ENCODE data around the gene SALL2. TPM values are rescaled to one million over a fixed set of nuclear protein-coding genes. Genes with fewer than 3 reads are reported as not detected.
A peak's percentile ranks its signal among the peaks of the same experiment; 100 is the strongest.

SALL2 gene
- total and polyA plus RNA-seq, 10 of the 15 experiments (the other 5 are each of a cell fraction or from before 2014, with no cell fraction given) = 1.6 to 6.2 (median 2.1) TPM

- intact Hi-C loops (cut with micrococcal nuclease; ENCODE audit: unreplicated experiment) = loop anchor here (1.0 kb wide), 2 partner anchors 58 to 100 kb away; partner anchors contain the start of gene CHD8
- H4K20me1 ChIP-seq (ENCODE audit: control insufficient read depth, insufficient read depth) = no peaks in the 10 kb centered on the region
- peak; percentile 47 for FAIRE-seq
- H3K27ac ChIP-seq (ENCODE audit: control insufficient read depth, insufficient read depth) = no peak overlapping the region
- no peaks in the 10 kb centered on the region for H3K27me3 ChIP-seq (replicated peaks in 1 of 2; ENCODE audit: control insufficient read depth in 2 of 2, insufficient read depth in 2 of 2, low read length in 1 of 2)
- no peak overlapping the region for H3K9ac ChIP-seq (ENCODE audit: control insufficient read depth, insufficient read depth, low read length)
- no peak overlapping the region for H3K4me3 ChIP-seq
- no peaks in the 10 kb centered on the region for H3K4me1 ChIP-seq (ENCODE audit: control insufficient read depth, insufficient read depth, low read length)
- CTCF ChIA-PET = interaction anchor here (0.6 to 9.5 kb wide), 22 partner anchors 14 to 586 kb away, joined by 3 to 207 read pairs (median 4); partner anchors contain the start of genes CHD8, METTL3 and SALL2
- H3K9me3 ChIP-seq (replicated peaks; ENCODE audit: control insufficient read depth, insufficient read depth, low read length) = no peaks in the 10 kb centered on the region
- H3K79me2 ChIP-seq (ENCODE audit: control insufficient read depth, insufficient read depth, low read length) = no peaks in the 10 kb centered on the region
- no peak for ATAC-seq
- SMC1A ChIA-PET (ENCODE audit: uncharacterized antibody, unreplicated experiment) = interaction anchor here (0.6 to 7.1 kb wide), 13 partner anchors 22 to 452 kb away, joined by 3 to 133 read pairs (median 3); partner anchors contain the start of gene CHD8
- in situ Hi-C loops (cut with MboI) = loop anchor here (5.0 kb wide), 1 partner anchor 54 kb away; no protein-coding TSS in a partner anchor
- RAD21 ChIA-PET (ENCODE audit: unreplicated experiment) = interaction anchor here (0.6 to 6.3 kb wide), 11 partner anchors 15 to 542 kb away, joined by 3 to 141 read pairs (median 6); partner anchors contain the start of genes CHD8, METTL3 and SALL2
- no peak overlapping the region for H3K4me2 ChIP-seq (ENCODE audit: control insufficient read depth, insufficient read depth)
- H3K36me3 ChIP-seq (ENCODE audit: control insufficient read depth in 2 of 2, insufficient read depth in 2 of 2, low read length in 1 of 2) = no peaks in the 10 kb centered on the region
- no TSS peak for BruUV-seq (replicated peaks)
- 35% methylated on average over 5 of the region's 5 CpGs for WGBS (ENCODE audit: insufficient coverage, insufficient replicate concordance, low lambda C conversion rate, missing lambda C conversion rate)
- POLR2A ChIA-PET = interaction anchor here (0.5 to 1.6 kb wide), 7 partner anchors 49 to 286 kb away, joined by 3 to 6 read pairs (median 4); no protein-coding TSS in a partner anchor
- no peak overlapping the region for H2AFZ ChIP-seq (ENCODE audit: control insufficient read depth, low read depth, low read length)
- no peak for DNase-seq (ENCODE audit: low read depth, low spot score)
- TF ChIP-seq ZNF24 (IDR thresholded peaks at IDR 0.05) (peak; percentile 80; the same call in 1 of the 2 replicates), CHD2 (IDR thresholded peaks at IDR 0.05; ENCODE audit: borderline replicate concordance, low read depth, low read length) (no peak)
Observed at GRCh38 chr14:21556378-21557083, 30.4 kb upstream of the SALL2 start.

- Histone ChIP-seq H3K4me3 (no peak overlapping the region), H4K20me1 (ENCODE audit: control insufficient read depth, insufficient read depth) (no peaks in the 10 kb centered on the region), H3K9ac (ENCODE audit: control insufficient read depth, insufficient read depth, low read length) (no peak overlapping the region), H2AFZ (ENCODE audit: control insufficient read depth, low read depth, low read length) (no peak overlapping the region), H3K36me3 (ENCODE audit: control insufficient read depth in 2 of 2, insufficient read depth in 2 of 2, low read length in 1 of 2) (no peaks in the 10 kb centered on the region), H3K27ac (ENCODE audit: control insufficient read depth, insufficient read depth) (no peak overlapping the region), H3K9me3 (replicated peaks; ENCODE audit: control insufficient read depth, insufficient read depth, low read length) (no peaks in the 10 kb centered on the region), H3K4me1 (ENCODE audit: control insufficient read depth, insufficient read depth, low read length) (no peaks in the 10 kb centered on the region), H3K27me3 (replicated peaks in 1 of 2; ENCODE audit: control insufficient read depth in 2 of 2, insufficient read depth in 2 of 2, low read length in 1 of 2) (no peaks in the 10 kb centered on the region), H3K79me2 (ENCODE audit: control insufficient read depth, insufficient read depth, low read length) (no peaks in the 10 kb centered on the region), H3K4me2 (ENCODE audit: control insufficient read depth, insufficient read depth) (no peak overlapping the region)
- intact Hi-C loops (cut with micrococcal nuclease; ENCODE audit: unreplicated experiment) = no loop called here
- RAD21 ChIA-PET (ENCODE audit: unreplicated experiment) = no interaction called here
- CTCF ChIA-PET = interaction anchor here (1.0 to 9.5 kb wide), 2 partner anchors 22 to 53 kb away, joined by 3 to 207 read pairs; no protein-coding TSS in a partner anchor
- BruUV-seq (replicated peaks) = no TSS peak
- DNase-seq (ENCODE audit: low read depth, low spot score) (no peak), ATAC-seq (no peak), FAIRE-seq (no peak)
- SMC1A ChIA-PET (ENCODE audit: uncharacterized antibody, unreplicated experiment) = interaction anchor here (7.1 kb wide), 1 partner anchor 55 kb away, joined by 133 read pairs; no protein-coding TSS in a partner anchor
- TF ChIP-seq SP1 (IDR thresholded peaks at IDR 0.05; ENCODE audit: low read depth, low read length) = no peak
- TF ChIP-seq ATF3 (IDR thresholded peaks at IDR 0.05; ENCODE audit: borderline replicate concordance, extremely low read depth, low read depth, low read length) = no peak
- no peak for TF ChIP-seq CEBPB (IDR thresholded peaks at IDR 0.05; ENCODE audit: borderline replicate concordance in 1 of 2, low read depth in 2 of 2, low read length in 2 of 2)
- no peak for TF ChIP-seq MTA3 (IDR thresholded peaks at IDR 0.05; ENCODE audit: borderline replicate concordance, low read length)
- TF ChIP-seq, protein P1, sequence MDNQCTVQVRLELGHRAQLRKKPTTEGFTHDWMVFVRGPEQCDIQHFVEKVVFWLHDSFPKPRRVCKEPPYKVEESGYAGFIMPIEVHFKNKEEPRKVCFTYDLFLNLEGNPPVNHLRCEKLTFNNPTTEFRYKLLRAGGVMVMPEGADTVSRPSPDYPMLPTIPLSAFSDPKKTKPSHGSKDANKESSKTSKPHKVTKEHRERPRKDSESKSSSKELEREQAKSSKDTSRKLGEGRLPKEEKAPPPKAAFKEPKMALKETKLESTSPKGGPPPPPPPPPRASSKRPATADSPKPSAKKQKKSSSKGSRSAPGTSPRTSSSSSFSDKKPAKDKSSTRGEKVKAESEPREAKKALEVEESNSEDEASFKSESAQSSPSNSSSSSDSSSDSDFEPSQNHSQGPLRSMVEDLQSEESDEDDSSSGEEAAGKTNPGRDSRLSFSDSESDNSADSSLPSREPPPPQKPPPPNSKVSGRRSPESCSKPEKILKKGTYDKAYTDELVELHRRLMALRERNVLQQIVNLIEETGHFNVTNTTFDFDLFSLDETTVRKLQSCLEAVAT (IDR thresholded peaks at IDR 0.05) = no peak
- POLR2A ChIA-PET = interaction anchor here (0.6 kb wide), 1 partner anchor 43 kb away, joined by 3 read pairs; no protein-coding TSS in a partner anchor
- WGBS (ENCODE audit: insufficient coverage, insufficient replicate concordance, low lambda C conversion rate, missing lambda C conversion rate) = 47% methylated on average over 3 of the region's 3 CpGs
- in situ Hi-C loops (cut with MboI) = no loop called here
Observed at GRCh38 chr14:21553266-21553665, 27.1 kb upstream of the SALL2 start.

All from GM12878 (cell line).